ENCODE data around the gene PRTG. TPM values are rescaled to one million over a fixed set of nuclear protein-coding genes. Genes with fewer than 3 reads are reported as not detected.

PRTG gene
- polyA plus RNA-seq, 1 of the 3 experiments (the other 2 are of a cell fraction), result 3.0 TPM

DNA sequence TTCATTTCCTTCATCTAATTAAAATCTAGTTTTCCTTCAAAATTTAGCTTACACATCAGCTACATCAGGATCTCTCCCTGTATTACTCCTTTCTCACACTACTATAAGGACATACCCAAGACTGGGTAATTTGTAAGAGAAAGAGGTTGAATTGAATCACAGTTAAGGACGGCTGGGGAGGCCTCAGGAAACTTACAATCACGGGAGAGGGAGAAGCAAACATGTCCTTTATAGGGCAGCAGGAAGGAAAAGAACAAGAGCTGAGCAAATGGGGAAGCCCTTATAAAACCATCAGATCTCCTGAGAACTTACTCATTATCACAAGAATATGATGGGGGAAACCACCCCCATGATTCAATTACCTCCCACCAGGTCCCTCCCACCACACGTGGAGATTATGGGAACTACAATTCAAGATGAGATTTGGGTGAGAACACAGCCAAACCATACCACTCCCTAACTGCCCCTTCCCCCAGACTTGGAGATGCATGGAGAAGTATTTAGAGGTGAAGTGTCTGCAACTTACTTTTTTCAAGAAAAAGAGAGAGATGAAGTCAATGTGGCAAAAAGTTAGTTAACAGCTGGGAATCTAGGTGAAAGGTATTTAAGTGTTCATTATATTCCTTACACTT is 21.3 kb downstream of the PRTG start:
- peaks cover 5% of the 10 kb centered on the region; the same call in 1 of the 2 replicates for H3K9me3 ChIP-seq
- TF ChIP-seq MEF2A (IDR thresholded peaks at IDR 0.05; ENCODE audit: borderline replicate concordance, low read depth) (no peak), RAD21 (IDR thresholded peaks at IDR 0.05; ENCODE audit: low read length) (no peak), FOXJ3 (CRISPR knock-in tag; IDR thresholded peaks at IDR 0.05) (no peak), EP300 (IDR thresholded peaks at IDR 0.05; ENCODE audit: borderline replicate concordance in 1 of 2, low read depth in 1 of 2, low read length in 1 of 2) (no peak), FOSL2 (IDR thresholded peaks at IDR 0.05; ENCODE audit: borderline replicate concordance, low read depth) (no peak), TEAD4 (IDR thresholded peaks at IDR 0.05; ENCODE audit: borderline replicate concordance, insufficient read depth) (no peak), GATA2 (CRISPR knock-in tag; IDR thresholded peaks at IDR 0.05) (no peak)
- TF ChIP-seq, protein P1, sequence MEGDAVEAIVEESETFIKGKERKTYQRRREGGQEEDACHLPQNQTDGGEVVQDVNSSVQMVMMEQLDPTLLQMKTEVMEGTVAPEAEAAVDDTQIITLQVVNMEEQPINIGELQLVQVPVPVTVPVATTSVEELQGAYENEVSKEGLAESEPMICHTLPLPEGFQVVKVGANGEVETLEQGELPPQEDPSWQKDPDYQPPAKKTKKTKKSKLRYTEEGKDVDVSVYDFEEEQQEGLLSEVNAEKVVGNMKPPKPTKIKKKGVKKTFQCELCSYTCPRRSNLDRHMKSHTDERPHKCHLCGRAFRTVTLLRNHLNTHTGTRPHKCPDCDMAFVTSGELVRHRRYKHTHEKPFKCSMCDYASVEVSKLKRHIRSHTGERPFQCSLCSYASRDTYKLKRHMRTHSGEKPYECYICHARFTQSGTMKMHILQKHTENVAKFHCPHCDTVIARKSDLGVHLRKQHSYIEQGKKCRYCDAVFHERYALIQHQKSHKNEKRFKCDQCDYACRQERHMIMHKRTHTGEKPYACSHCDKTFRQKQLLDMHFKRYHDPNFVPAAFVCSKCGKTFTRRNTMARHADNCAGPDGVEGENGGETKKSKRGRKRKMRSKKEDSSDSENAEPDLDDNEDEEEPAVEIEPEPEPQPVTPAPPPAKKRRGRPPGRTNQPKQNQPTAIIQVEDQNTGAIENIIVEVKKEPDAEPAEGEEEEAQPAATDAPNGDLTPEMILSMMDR (IDR thresholded peaks at IDR 0.05), result no peak
- TF ChIP-seq, protein P2, sequence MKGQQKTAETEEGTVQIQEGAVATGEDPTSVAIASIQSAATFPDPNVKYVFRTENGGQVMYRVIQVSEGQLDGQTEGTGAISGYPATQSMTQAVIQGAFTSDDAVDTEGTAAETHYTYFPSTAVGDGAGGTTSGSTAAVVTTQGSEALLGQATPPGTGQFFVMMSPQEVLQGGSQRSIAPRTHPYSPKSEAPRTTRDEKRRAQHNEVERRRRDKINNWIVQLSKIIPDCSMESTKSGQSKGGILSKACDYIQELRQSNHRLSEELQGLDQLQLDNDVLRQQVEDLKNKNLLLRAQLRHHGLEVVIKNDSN (IDR thresholded peaks at IDR 0.05; ENCODE audit: borderline replicate concordance, low read depth), result no peak
- no peaks in the 10 kb centered on the region for H3F3A ChIP-seq (replicated peaks; ENCODE audit: insufficient read depth)
- H3K9ac ChIP-seq, result no peak overlapping the region
- ChIA-PET CTCF (no interaction called here), POLR2A (no interaction called here)
- H4K20me1 ChIP-seq (ENCODE audit: insufficient read depth), result no peaks in the 10 kb centered on the region
- WGBS (ENCODE audit: low lambda C conversion rate), result 67% methylated on average over 3 of the region's 3 CpGs
- H3K4me2 ChIP-seq, result no peak overlapping the region
- no peak overlapping the region for H3K27ac ChIP-seq (ENCODE audit: low read depth in 2 of 2, low read length in 1 of 2)
- H3K4me1 ChIP-seq (ENCODE audit: control insufficient read depth in 1 of 2, insufficient read depth in 2 of 2, low read depth in 1 of 2, low read length in 1 of 2), result no peaks in the 10 kb centered on the region
- H3K9me2 ChIP-seq, result no peaks in the 10 kb centered on the region
- H3K79me2 ChIP-seq (ENCODE audit: insufficient read depth), result no peaks in the 10 kb centered on the region
- H3K27me3 ChIP-seq (ENCODE audit: insufficient read depth), result no peaks in the 10 kb centered on the region
- no peak for DNase-seq
- no peak overlapping the region for H2AFZ ChIP-seq (ENCODE audit: low read depth)
- H3K36me3 ChIP-seq (replicated peaks in 1 of 2; ENCODE audit: control insufficient read depth in 1 of 2, insufficient read depth in 2 of 2, low read length in 1 of 2), result no peaks in the 10 kb centered on the region
- H3K4me3 ChIP-seq (ENCODE audit: low read depth in 2 of 2, low read length in 1 of 2), result no peak overlapping the region

DNA sequence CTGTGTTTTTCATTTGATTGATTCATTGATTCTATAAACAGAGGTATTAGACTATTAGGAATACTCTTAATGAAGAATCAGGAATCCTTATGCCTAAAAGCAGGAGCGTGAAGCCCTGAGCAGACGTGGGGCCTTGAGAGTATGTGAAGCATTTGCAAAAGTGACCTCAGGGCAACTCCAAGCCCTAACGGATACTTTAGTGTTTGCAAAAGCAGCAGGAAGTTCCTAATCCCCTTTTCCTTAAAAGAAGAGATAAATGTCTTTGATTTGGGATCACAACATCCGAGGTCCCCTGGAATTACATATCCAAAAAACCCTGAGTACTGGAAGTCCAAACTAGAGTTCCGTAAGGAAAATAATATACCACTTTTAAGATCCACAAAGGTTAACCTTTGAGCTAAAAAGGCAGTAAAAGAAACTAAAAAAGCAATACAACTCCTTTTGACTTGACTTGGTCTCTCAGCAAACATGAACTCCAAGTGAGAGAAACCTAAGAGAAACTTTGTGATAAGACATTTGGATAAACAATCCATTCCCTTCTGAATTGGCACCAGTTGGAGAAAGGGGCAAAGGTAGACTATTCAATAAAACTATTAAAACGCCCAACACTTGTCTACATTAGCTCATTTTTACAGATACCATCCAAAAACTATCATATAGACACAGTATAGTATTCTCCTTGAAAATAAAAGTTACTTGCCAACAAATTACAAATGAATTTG is 27.4 kb downstream of the PRTG start:
- H3K9ac ChIP-seq, result no peak overlapping the region
- ChIA-PET POLR2A (no interaction called here), CTCF (interaction anchor here (1.1 to 1.6 kb wide), 3 partner anchors 33 to 84 kb away, joined by 3 to 5 read pairs (median 3); no protein-coding TSS in a partner anchor)
- DNase-seq, result no peak
- H3K79me2 ChIP-seq (ENCODE audit: insufficient read depth), result peaks cover 5% of the 10 kb centered on the region; the same call in 1 of the 2 replicates
- 93% methylated on average over 6 of the region's 6 CpGs for WGBS (ENCODE audit: low lambda C conversion rate)
- H3K9me3 ChIP-seq, result no peaks in the 10 kb centered on the region
- no peaks in the 10 kb centered on the region for H3K36me3 ChIP-seq (replicated peaks in 1 of 2; ENCODE audit: control insufficient read depth in 1 of 2, insufficient read depth in 2 of 2, low read length in 1 of 2)
- no peaks in the 10 kb centered on the region for H3K9me2 ChIP-seq
- H2AFZ ChIP-seq (ENCODE audit: low read depth), result no peak overlapping the region
- peaks cover 0 to 16% of the 10 kb centered on the region in 2 experiments; a peak in 2 of 4 replicates for H3K4me1 ChIP-seq (ENCODE audit: control insufficient read depth in 1 of 2, insufficient read depth in 2 of 2, low read depth in 1 of 2, low read length in 1 of 2)
- no peaks in the 10 kb centered on the region for H3F3A ChIP-seq (replicated peaks; ENCODE audit: insufficient read depth)
- no peak for TF ChIP-seq RCOR1 (IDR thresholded peaks at IDR 0.05; ENCODE audit: low read length)
- no peak overlapping the region for H3K4me3 ChIP-seq (ENCODE audit: low read depth in 2 of 2, low read length in 1 of 2)
- H3K27ac ChIP-seq (ENCODE audit: low read depth in 2 of 2, low read length in 1 of 2), result no peak overlapping the region
- no peaks in the 10 kb centered on the region for H4K20me1 ChIP-seq (ENCODE audit: insufficient read depth)
- no peaks in the 10 kb centered on the region for H3K27me3 ChIP-seq (ENCODE audit: insufficient read depth)
- H3K4me2 ChIP-seq, result no peak overlapping the region

Measured in SK-N-SH (cell line).